ENCODE data around the gene OR6A2.
"Not testable (repeated sequence)": the region's sequence is repeated elsewhere in the genome, so short reads cannot be mapped to it uniquely, and the experiment has no call there.

Gene OR6A2
- total RNA-seq, result 0 to 0.37 (median 0) reads per million in 4 experiments

- DNase-seq, result no peak
These were observed at the start of gene OR6A2 for GRCh38 chr11:6799402-6799801. Gene OR6A2 (minus strand): TSS chr11:6799689. CDS start chr11:6795708, 3,981 bp downstream.

- DNase-seq, result no peak
These were observed 45.9 kb upstream of the OR6A2 start, which contains the start of gene OR10A5 for GRCh38 chr11:6845383-6845782. Gene OR10A5 (plus strand): TSS chr11:6845683. CDS start chr11:6845683, 0 bp downstream.

DNA sequence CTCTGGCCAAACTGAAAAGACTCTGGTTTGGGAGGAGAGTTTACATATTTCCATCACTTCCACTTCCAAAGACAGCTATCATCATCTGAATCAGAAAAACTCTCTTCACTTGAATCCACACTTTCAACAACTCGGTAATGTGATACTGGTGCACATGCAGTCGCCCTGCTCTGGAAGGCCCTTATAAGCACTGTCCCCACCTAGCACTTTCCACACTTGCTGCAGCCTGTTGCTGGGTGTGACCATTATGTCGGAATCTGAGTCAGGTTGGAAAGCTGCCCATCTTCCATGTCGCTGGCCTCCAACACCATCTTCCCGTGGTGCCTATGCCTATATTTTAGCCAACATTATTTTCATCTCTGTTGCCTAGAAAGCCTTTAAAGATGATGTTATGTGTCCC is 44.9 kb upstream of the OR6A2 start:
- no peak for DNase-seq

DNA sequence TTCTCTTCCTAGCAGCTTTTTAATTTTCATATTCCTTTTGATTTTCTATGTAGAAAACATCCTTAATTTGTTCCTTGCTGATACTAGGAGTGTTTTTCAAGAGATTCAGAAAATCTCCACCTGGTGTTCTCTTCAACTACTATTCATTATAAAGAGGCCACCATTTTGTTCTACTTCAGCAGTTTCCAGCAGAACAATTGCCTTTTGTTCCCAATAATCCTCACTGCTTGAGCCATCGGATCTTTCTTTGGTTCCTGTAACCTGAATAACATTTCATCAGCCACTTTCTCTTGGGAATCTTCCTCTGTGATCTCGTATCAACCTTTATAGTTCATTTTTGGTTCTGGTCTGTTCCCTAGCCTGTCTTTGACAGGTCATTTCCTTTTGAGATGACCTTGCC is 44.2 kb upstream of the OR6A2 start:
- no peak for DNase-seq

DNA sequence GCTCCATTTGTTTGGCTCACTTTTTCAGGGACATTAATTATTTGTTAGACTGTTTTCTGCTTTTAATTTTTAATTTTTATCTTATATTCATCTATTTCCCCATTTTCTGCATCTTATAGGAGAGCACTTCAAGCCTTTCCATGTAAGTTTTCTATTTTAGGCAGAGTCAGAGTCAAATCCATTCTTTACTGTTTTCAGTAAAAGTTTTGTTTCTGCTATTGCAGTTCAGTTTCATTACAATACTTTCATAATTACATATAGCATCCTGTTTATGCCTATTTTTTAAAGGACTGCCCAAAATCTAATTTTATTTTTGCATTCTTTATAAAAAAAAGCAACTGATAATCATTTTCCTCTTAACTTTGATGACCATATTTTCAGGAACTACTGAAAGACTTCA is 42.2 kb upstream of the OR6A2 start:
- DNase-seq, result no peak

DNA sequence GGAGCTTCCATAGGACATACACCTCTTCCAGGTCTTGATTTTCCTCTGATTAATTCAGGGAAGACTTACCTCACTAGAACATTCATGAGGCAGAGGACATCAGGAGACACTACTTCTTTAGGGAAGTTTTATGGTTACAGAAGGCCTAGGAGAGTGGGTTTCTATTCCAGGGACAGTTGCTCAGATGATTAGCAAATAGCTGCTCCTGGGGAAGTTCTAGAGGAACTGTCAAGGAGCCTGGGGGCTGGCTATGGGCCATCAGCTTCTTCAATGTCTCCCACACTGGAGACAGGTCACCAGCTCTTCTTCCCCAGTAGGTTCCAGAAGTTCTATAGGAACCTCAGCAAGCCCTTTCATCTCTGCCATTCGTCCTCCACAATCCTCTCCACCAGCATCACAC is 34.5 kb upstream of the OR6A2 start:
- no peak for DNase-seq

- no peak for DNase-seq
These were observed 33.9 kb upstream of the OR6A2 start for GRCh38 chr11:6833356-6833755.

DNA sequence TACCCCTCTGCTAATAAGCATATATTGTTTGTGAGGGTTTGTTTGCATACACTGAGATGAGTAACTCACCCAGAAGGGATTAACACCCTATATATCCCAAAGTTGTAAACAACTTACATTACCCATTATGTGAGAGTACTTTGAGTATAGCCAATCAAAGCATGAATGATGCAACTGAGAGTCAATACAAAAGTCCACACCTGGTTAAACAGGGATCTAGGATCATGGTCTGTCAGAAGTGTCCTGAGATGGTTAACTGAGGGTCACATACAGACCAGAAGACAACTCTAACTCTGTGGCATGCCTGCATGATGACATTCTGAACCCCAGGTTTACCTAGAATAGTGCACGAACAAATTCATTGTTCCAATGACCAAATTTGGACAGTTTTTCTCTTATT is 28.6 kb upstream of the OR6A2 start:
- DNase-seq, result no peak

- no peak for DNase-seq
These were observed 25.8 kb upstream of the OR6A2 start for GRCh38 chr11:6825231-6825744.

GRCh38 chr11:6824136-6824823 is 24.8 kb upstream of the OR6A2 start:
- DNase-seq, result no peak

GRCh38 chr11:6818967-6819366 is 19.5 kb upstream of the OR6A2 start:
- no peak for DNase-seq

DNA sequence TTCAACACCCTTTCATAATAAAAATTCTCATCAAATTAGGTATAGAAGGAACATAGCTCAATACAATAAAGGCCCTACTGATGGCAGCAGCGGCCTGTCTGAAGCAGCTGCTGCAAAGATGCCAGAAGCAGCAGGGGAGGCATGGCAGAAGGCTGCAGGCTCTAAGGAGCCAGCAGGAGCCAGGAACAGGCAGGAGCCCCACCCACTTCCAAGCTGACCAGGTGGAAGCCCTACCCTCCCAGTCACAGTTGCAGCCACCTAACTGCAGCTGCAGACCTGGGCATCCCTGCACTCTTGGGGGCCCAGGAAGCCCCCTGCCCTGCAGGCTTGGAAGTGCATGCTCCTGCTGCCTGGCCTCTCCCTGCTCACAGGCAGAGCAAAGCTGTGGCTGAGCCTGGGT is 18.2 kb upstream of the OR6A2 start:
- no peak for DNase-seq

DNA sequence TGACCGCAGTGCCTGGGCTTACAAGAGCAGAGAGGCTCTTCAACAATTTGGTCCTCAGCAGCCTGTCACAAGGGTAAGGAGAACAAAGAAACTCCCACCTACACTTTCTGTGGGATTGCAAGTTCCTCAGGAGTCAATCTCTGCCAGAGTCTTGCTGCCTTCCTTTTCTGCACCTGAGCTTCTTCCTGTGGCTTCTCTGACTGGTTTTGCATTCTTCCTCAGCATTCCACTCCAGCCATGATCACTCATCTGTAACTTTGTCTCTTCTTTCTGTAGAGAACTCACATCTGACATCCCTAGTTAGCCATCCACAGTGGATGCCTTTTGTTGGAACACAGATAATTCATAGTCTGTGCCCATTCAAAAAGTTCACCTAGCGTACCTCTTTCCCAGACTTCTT is 14.2 kb upstream of the OR6A2 start:
- DNase-seq, result no peak

- no peak for DNase-seq
These were observed 13.0 kb upstream of the OR6A2 start for GRCh38 chr11:6812390-6813005.

GRCh38 chr11:6801075-6801474 is 1.6 kb upstream of the OR6A2 start:
- DNase-seq, result not testable (repeated sequence)

DNA sequence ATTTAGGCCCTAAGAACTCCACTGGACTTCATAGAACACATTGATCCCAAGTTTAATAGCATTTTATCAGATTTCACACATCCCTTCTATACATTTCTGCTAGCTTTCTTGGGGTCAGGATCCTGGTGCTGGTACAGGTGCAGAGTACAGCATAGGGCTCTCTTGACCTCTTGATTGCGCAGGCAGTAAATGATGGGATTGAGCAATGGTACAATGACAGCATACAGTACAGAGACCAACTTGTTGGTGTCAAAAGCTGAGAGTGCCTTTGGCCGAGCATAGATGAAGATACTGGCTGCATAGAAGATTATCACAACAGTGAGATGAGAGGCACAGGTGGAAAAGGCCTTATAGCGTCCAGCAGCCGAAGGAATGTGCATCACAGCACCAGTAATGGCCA is 4.8 kb downstream of the OR6A2 start:
- no peak for DNase-seq

- DNase-seq, result no peak
These were observed 8.9 kb downstream of the OR6A2 start for GRCh38 chr11:6790546-6790945.

DNA sequence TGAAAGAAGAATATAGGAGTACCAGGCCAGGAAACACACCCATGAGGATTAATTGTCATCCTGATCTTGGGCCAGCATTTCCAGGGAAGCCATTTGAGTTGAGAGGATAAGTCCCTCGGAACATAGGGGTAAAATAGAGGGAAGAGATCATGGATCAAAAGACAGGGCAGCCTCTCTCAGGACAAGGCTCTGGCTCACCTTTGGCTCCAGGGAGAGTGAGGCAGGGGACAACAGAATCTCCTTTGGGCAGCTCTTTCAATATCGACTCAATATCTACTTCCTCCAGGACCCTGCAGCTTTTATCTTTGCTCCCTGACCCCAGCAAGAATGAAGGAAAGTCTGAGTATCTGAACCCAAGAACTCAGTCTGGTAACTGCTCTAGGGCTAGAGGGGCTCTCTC is 16.8 kb downstream of the OR6A2 start, which contains the start of gene OR2AG1:
Gene OR2AG1 (plus strand): TSS at position 301 of the 400 bp plus-strand sequence. CDS start 2,018 bp downstream, outside the sequence.
- DNase-seq, result no peak

GRCh38 chr11:6780829-6781228 is 18.7 kb downstream of the OR6A2 start:
- DNase-seq, result no peak

DNA sequence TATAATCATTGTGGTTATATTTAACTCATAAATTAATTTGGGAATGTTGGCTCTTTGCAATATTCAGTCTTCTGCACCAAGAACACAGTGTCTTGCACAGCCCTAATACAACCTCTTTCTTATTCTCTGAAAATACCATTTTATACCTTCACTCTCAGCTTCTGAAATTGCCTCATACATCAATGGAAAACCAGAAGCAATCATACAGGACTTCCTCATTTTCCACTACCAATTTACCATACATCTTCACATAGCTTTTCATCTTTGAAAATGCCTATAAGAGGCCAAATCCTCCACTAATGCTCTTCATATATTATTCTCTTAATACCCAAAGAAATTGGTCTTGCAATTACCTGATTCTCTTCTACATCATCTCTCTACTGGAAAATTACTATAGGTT is 21.0 kb downstream of the OR6A2 start:
- no peak for DNase-seq

DNA sequence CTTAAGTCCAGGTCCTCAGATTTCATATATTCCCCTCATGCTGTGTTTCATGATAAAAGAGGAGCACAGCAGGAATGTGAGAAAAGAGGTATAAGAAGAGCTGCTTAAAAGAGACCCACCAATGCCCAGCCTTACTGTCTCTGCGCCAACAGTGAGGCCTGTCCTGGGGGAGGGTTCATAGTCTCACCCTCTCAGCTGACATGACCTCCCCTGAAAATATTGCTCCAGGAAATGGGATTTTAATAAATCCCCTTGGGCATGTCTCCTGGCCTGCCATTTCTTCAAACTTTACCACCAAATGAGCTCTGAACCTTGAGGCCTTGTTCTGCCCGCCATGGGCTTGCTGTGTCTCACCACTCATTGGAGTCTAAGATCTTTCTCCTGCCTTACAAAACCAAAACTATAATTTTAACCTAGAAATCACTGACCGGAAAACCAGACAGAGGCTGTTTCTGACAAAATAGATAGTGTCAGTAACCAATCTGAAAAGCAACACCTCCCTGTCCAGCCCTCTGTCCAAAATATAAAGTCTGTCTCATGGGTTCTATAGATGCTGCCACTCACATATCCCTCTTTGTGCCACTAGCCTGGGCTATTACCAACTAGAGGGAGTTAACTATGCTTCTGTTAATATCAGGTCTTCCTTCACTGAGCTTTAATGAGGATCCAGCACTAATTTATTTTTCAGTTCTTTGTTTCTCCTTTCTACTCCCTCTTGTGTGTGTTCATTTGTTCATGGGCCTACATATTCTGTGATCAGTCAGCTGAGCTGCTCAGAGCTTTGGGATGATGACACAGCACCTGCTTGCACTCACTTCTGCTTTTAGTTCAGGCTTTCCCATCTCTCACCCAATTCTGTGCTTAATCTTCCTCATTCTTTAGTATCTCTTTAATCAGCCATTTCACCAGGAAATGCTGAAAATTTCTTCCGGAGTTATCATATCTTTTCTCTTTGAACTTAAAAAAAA is 27.3 kb downstream of the OR6A2 start, which contains the start of gene OR2AG2:
Gene OR2AG2 (minus strand): TSS at position 51 of the 968 bp plus-strand sequence. CDS start 3,019 bp downstream, outside the sequence.
- DNase-seq, result no peak

DNA sequence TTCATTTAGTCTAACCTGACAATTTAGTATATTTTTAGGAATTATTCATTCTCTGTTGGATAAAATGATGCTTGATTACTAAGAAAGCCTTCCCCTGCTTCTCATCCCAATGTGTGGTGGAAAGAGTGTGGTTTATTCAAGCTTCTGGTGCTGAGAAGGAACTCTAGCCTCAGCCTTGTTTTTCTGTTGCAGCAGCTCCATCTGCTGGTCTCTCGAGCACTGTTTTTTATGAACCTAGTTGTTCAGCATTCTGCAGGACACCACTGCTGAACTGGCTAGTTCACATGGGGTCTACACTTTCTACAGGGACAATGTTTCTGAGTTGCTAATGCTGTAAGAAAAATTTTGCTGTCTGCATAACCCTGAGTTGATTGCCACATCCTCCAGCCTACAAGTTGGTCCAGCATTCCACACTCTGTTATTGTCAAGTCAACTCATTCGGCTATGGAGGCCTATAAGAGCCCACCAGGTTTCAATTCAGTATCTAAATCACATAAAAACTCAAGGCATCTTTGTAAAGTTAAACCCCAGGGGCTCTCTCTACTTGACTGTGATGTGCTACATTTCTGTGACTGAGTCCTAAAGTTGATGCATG is 42.0 kb downstream of the OR6A2 start:
- DNase-seq, result peak; percentile 19
